NCI-H1417 treated with DMSO at 0.1 percent for 48 hours (cell line): ENCODE data around the gene PBX3.
"Not testable (repeated sequence)": the region's sequence is repeated elsewhere in the genome, so short reads cannot be mapped to it uniquely, and the experiment has no call there.

Source experiments
- DNase-seq: peaks from one replicate; lab custom pipeline; 2025; lab: John Stamatoyannopoulos, UW

The PBX3 gene

GRCh38 chr9:125778538-125779219 lies 31.5 kb downstream of the PBX3 start:
- DNase-seq = not testable (repeated sequence)

- DNase-seq = not testable (repeated sequence)
These were observed 32.0 kb downstream of the PBX3 start for GRCh38 chr9:125779220-125779565.

DNA sequence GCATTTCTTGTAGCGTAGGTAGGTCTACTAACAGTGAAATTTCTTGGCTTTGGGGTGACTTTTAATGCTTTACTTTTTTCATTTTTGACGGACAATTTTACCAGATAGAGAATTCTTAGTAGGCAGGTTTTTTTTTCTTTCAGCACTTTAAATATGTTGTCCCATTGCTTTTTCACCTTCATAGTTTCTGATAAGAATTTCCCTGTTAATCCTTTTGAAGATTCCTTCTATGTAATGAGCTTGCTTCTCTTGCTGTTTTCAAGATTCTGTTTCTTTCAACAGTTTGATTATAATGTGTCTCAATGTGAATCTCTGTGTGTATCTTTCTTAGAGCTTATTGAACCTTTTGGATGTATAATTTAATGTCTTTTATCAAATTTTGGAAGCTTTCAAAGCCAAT lies 35.5 kb downstream of the PBX3 start:
- no peak for DNase-seq

DNA sequence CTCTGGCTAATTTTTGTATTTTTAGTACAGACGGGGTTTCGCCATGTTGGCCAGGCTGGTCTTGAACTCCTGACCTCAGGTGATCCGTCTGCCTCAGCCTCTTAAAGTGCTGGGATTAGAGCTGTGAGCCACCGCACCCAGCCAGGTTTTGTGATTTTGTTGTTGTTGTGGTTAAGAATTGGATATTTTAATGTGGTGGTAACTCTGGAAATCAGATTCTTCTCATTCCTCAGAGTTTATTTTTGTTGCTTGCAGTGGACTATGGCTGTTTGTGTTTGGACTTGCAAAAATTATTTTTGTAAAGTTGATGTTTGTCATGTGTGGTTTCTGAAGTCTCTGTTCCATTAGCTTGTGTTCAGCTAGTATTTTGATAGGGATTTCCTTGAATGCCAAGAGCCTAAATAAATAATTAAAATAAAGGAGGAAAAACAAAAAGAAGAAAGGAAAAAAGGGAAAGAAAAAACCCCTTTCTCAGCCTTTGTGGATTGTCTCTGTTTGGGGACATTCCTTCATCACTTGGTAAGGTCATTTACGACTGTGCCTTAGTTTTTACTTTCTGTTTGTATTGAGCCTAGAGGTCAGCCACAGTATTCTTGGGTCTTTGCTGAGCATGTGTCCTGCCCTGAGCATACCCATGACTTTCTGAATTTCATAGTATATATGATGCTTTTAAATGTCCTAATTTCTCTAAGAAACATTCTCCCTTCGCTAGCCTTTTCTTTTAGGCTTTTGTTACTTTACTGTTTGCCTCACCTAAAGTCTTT lies 37.3 kb downstream of the PBX3 start:
- DNase-seq = no peak

GRCh38 chr9:125785248-125785751 lies 38.1 kb downstream of the PBX3 start:
- DNase-seq = no peak

DNA sequence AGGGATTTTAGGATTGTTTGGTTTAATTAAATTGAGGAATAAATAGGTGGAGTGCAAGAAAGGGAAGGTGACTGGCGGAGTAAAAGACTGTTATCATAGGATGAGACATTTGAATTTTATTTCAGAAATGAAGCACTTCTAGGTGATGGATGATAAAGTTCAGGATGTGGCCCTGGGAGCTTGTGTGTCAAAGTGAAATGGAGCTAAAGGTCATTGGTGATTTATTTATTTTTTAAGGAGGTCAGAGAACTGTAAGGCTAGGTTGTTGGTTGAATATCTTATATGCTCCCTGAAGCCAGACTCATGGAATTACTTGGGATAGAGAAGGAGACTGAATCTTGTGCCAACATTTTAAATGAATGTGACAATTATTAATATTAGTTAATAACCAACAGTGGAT lies 40.5 kb downstream of the PBX3 start:
- no peak for DNase-seq

DNA sequence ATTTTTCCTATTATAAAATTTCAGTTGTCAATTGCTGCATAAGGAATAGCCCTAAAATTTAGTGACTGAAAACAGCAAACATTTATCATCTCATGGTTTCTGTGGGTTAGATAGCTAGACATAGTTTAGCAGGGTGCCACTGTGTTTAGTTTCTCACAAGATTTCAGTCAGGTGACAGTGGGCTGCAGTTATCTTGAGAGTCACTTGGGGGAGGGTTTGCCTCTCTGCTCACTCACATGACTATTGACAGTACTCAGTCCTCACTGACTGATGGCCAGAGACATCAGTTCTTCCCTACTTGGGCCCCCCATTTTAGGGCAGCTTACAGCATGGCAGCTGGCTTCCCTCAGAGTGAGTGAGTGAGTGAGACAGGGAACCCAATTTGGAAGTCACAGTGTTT lies 42.0 kb downstream of the PBX3 start:
- DNase-seq = no peak

DNA sequence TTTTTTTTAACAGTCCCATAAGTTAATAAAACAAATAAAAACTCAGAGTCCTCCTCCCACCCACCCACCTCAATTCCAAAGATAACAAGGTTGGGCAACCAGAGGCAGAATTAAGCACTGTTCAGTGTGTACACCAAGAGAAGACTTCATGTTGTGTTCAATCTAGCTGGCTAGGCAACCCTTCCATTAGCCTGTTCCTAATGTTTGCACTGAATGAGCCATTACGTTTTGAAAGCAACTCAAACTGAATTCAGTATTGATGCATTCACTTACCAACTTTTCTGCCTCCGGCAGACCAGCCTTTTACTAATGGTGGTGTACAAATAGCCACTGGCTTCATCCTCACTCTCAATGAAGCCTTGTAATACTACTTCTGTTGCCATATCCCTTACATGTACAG lies 47.5 kb downstream of the PBX3 start:
- no peak for DNase-seq

DNA sequence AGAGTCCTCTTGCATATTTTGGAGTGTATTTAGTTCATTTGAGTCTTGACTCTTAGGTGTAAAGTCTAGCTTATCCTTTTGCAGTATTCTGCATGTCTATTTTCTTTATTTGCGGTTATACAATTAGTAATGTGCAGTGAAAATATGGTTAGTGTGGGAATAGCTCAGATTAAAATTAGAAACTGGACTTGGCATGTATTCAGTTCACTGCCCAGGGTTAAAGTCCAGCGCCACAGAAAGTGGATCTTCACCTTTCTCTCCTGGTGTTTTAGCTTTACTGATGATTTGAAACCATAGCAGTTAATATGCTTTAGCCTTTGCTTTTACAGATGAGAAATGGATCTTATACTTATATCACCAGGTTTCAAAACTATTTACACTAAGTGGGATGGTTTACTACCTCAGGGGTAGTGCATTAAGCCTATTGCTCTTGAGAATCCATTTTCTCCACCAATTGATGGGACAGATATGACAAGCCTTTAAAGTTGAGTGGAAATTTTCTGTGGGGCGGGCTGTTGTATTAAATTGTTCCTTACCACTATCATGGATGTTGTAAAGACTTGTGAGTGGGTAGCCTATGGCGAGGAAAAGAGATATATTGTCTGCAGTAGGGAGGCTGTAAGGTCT lies 48.9 kb downstream of the PBX3 start:
- DNase-seq = no peak

GRCh38 chr9:125797930-125798329 lies 50.8 kb downstream of the PBX3 start:
- DNase-seq = no peak

- DNase-seq = no peak
These were observed 56.4 kb downstream of the PBX3 start for GRCh38 chr9:125803526-125803925.

GRCh38 chr9:125805057-125805456 lies 57.9 kb downstream of the PBX3 start:
- DNase-seq = no peak

DNA sequence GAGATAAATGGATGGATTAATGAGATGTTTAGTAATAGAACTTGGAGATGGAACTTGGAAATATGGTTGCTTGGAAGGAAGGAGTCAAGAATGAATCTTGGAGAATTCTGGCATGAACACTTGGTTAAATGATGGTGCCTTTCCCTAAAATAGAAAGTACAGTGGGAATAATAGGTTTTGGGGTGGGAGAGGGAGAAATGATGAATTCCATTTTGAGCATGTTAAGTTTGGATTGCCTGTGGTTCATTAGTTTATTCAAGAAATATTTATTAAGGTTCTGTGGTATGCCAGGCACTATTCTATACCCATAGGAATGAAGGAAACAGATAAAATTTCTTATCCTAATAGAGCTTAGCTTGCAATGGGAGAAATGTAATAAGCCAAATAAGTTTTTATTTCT lies 58.4 kb downstream of the PBX3 start:
- DNase-seq = no peak

- DNase-seq = no peak
These were observed 59.9 kb downstream of the PBX3 start for GRCh38 chr9:125807079-125807478.

GRCh38 chr9:125810161-125810560 lies 63.0 kb downstream of the PBX3 start:
- no peak for DNase-seq

GRCh38 chr9:125811002-125811401 lies 63.8 kb downstream of the PBX3 start:
- no peak for DNase-seq

DNA sequence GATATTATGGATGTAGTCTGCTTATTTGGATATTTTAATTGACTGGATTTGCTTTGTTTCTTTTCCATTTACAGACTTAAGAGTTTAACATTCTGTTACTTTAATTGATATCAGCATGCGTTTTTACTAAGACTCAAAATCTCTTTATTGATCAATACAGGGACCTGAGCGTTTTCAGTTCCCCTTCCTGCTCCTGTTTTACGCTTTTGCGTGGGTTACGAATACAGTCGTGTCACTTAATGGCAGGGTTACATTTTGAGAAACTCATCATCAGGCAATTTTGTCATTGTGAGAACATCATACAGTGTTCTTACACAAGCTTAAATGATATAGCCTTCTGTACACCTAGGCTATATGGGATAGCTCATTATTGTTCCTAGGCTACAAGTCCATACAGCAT lies 65.2 kb downstream of the PBX3 start:
- DNase-seq = no peak

DNA sequence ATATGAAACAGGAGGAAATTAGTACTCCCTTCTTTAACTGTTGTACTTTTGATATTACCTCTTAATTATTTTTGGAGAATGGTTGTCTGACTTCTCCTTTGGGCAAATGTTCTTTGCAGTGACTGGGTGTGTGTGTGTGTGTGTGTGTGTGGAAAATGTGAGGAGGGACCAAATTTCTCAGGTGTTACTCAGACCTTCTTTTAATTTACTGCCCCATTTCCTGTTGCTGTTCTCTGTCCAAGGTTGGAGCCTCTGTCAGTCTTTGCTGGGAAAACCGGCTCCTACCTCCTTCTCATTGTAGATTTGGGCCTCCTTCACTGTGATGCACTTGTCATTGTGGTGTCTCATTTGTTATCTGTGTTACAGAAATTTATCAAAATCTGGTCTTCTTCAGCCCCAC lies 68.4 kb downstream of the PBX3 start:
- DNase-seq = no peak

DNA sequence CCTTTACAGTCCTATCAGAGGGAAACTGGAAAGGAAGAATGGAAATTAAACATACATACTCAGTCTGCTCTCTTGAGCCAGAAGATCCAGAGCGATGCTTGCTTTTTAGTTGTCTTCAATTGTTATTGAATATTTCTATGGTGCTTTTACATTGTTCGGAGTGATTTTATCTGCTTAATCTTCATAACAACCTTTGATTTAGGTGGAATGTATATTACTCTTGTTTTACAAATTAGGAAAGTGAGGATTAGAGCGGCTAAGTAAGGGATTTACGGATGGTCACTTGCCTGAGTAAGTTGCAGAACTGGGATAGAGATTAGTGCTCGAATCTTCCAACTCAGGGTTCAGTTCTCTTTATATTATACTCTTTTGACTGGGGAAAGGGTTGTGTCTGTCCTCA lies 69.1 kb downstream of the PBX3 start:
- DNase-seq = no peak

GRCh38 chr9:125820100-125820804 lies 73.1 kb downstream of the PBX3 start:
- no peak for DNase-seq

DNA sequence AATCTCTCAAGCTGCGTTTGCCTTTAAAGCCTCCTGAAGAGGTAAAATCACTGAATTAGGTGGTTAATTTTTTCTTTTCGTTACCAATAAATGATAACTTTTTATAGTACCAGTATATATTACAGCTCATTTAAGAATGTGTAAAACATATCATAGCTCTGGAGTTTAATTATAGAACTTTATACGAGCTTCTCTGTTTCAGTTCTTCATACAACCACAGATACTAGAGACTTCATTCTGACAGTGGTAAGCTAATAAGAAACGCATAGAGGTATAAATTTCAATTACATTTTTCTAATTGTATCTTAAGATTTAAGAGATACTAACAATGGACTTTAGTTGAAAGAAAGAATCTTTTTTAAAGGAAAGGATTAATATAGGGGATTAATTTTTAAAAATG lies 73.9 kb downstream of the PBX3 start:
- DNase-seq = no peak

DNA sequence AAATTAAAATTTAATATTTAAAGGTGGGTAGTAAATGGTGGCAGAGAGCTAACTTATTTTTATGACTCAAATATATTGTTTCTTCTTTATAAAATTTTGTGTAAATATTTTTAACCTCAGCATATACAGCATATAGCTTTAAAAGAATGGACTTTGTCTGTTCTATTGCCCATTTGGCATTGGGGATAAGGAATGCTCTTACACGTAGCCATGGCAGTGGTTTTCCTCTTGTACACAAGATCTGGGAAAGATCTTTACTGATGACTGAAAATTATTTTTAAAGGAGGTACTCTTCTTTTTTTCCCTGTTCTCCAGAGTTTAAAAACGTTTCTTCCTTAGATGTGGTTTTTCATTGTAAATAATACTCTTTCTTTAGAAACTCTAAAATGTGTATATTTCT lies 75.0 kb downstream of the PBX3 start:
- DNase-seq = no peak

DNA sequence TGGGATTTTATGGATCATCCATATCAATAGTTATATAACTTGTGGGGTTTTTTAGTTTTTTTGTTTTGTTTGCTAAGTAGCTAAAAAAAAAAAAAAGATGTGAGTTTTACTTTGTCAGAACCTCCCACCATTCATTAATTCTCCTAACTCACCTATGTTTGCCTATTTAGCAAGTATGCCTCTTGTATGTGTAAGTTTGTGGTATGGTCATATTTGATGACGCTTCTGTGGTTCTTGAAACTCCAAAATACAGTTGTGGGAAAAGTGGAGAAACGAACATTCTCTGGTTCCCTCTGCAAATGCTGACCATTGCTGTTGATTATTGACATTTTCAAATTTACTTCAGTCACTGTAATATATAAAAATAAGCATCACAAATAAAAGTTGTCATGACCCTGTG lies 75.7 kb downstream of the PBX3 start:
- DNase-seq = no peak
